DND-41 (cell line): ENCODE measurements around the gene DNAAF5.

Source experiments
- CTCF ChIP-seq: IDR thresholded peaks from 2 replicates; pipeline ENCODE4 v1.5.1; 2012; ENCODE audit warnings: borderline replicate concordance, low read length, moderate library complexity, mild to moderate bottlenecking; ENCODE audit not compliant: poor library complexity, severe bottlenecking; ENCODE audit errors: extremely low read depth
- EZH2 ChIP-seq: IDR thresholded peaks from 3 replicates; pipeline ENCODE4 v1.6.1; 2012; ENCODE audit warnings: borderline replicate concordance, low read depth, mild to moderate bottlenecking, moderate library complexity, low read length, inconsistent platforms; ENCODE audit not compliant: severe bottlenecking

GRCh38 chr7:754531-755412 is 28.3 kb downstream of the DNAAF5 start:
- TF ChIP-seq CTCF = no peak
- TF ChIP-seq EZH2 = no peak
